Measurements from ENCODE around the gene SLC12A8. TPM values are rescaled to one million over a fixed set of nuclear protein-coding genes. Genes with fewer than 3 reads are reported as not detected.

Gene SLC12A8
- polyA plus RNA-seq, 3 donors, result 4.7 to 8.3 (median 5.6) TPM

DNA sequence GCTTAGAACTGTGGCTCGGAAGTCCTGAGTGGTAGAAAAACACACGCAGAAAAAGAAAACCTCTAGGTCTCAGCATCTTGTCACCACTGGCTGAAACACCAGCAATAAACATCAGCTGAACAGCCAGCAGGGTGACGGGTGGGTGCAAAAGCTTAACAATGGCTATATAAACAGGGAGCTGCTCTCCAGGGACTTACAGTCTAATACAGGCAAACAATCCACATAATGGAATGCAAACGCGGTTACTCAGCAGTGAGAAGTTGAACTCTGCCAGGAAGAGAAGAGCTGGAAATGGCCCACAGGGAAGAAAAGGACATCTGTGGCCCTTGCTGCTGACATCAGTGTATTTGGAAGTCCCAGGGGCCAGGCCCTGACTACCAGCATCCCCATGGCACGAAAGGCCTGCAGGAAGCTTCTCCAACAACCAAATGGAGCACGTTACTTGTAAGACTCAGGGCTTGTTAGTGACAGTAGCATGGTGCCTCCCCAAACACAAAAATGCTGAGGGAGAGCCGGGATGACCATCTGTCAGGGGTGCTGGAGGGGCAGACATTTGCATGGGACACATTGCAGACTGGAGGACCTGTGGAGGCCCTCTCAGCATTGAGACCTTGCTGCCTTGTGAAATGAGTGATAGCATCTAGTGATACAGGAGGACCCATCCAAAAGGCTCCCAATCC is 159.8 kb downstream of the SLC12A8 start:
- no peak for DNase-seq (ENCODE audit: extremely low read depth in 1 of 11, low read depth in 9 of 11, low spot score in 4 of 11)

GRCh38 chr3:125051715-125052581 is 160.6 kb downstream of the SLC12A8 start:
- peak in 1 of 11 donors; percentile 30 for DNase-seq (ENCODE audit: extremely low read depth in 1 of 11, low read depth in 9 of 11, low spot score in 4 of 11)

DNA sequence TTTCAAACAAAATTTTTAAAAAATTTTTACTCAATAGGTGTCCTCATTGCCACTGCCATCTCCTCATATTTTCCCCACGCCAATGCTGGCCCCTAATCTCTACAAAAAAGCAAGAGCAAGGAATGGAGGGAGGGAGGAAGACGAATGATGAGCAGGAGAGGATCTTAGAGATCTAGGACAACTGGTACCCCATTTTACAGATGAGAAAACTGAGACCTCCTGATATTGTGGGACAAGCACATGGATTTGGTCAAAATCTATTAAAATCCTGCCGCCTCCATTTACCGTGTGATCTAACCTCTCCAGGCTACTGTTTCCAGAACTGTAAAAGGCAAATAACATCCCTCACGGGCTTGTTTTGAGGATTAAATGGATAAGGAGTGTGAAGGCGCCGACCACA is 161.3 kb downstream of the SLC12A8 start:
- no peak for DNase-seq (ENCODE audit: extremely low read depth in 1 of 11, low read depth in 9 of 11, low spot score in 4 of 11)

GRCh38 chr3:125050488-125051090 is 162.0 kb downstream of the SLC12A8 start:
- DNase-seq (ENCODE audit: extremely low read depth in 1 of 11, low read depth in 9 of 11, low spot score in 4 of 11), result no peak

- DNase-seq (ENCODE audit: extremely low read depth in 1 of 11, low read depth in 9 of 11, low spot score in 4 of 11), result no peak
These were observed 164.3 kb downstream of the SLC12A8 start for GRCh38 chr3:125048282-125048681.

DNA sequence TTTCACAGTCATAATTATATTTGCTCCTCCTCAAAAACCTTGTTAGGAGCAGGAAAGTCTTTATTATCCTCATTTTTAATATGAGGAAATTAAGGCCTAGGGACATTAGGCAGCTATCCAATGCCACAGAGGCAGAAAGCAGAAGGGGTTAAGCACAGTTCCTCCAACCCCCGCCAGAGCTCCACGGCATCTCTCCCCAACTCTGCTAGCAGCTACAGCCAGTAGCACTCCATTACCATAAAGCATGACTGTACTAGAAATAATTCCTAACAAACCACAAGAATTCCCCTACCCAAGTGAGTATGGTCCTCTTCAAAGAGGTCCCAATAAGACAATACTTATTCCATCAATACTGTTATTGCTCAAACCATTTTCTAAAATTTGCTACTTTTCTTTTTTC is 166.6 kb downstream of the SLC12A8 start:
- no peak for DNase-seq (ENCODE audit: extremely low read depth in 1 of 11, low read depth in 9 of 11, low spot score in 4 of 11)

GRCh38 chr3:125045194-125045593 is 167.4 kb downstream of the SLC12A8 start:
- no peak for DNase-seq (ENCODE audit: extremely low read depth in 1 of 11, low read depth in 9 of 11, low spot score in 4 of 11)

GRCh38 chr3:125043599-125044151 is 168.9 kb downstream of the SLC12A8 start:
- DNase-seq (ENCODE audit: extremely low read depth in 1 of 11, low read depth in 9 of 11, low spot score in 4 of 11), result no peak

DNA sequence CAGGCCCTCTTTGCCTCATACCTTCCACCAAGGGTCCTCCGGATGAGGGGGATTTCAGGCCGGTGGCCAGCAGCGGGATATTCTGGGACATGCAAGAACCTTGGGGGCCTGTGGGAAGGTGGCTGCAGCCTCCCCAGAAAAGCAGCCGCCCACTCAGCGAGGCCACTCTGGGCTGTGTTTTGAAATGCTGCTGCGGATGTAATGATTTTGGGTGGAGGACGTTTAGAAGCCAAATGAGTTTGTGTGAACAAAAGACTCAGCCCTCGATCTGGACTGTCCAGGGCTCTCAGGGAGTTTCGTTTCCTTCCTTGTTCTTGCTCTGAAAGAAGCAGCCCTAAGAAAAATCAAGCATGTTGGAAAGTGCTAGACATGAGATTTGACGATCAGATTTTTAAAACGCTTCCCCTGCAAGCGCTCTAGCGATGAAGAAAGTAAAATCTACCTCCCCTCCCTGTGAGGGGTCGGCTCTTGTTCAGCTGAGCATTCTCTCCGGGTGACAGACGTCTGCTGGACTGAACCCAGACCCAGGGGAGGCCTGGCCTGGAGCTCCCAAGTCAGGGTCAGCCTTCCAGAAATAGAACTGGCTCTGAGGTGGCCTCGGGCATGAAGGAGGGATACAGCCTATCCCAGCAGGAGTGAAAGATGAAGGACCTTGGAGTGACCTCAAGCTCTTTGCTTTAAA is 169.7 kb downstream of the SLC12A8 start:
- no peak for DNase-seq (ENCODE audit: extremely low read depth in 1 of 11, low read depth in 9 of 11, low spot score in 4 of 11)

GRCh38 chr3:125039131-125040100 is 173.1 kb downstream of the SLC12A8 start:
- no peak for DNase-seq (ENCODE audit: extremely low read depth in 1 of 11, low read depth in 9 of 11, low spot score in 4 of 11)

DNA sequence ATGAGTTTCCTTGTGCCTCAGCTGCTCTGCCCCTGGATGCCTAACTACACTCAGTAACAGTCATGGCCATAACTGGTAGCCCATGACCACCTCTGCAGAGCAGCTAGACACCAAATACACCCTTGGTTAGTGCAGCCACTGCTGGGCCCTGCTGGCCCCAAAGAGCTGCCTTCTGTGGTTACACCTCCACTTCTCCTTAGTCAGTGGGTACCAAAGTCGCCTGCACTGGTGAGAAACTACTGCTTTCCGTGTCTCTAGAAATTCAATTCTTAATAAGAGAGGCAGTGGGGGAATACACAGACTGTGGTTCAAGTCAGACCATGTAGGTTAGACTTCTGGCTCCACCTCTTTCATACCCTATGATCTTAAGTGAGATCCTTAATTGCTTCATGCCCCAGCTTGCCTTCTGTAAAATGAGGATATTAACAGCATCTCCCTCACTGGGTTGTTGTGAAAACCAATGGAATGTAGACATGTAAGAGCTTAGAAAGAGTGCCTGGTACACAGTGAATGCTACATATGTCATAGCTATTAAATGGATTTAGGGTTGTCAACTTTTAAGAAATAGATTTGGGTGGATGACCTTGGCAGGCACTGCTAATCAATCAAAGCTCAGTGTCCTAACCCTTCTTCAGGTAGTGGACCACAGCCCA is 174.9 kb downstream of the SLC12A8 start:
- no peak for DNase-seq (ENCODE audit: extremely low read depth in 1 of 11, low read depth in 9 of 11, low spot score in 4 of 11)

GRCh38 chr3:125035217-125035616 is 177.3 kb downstream of the SLC12A8 start:
- no peak for DNase-seq (ENCODE audit: extremely low read depth in 1 of 11, low read depth in 9 of 11, low spot score in 4 of 11)

- no peak for DNase-seq (ENCODE audit: extremely low read depth in 1 of 11, low read depth in 9 of 11, low spot score in 4 of 11)
These were observed 178.9 kb downstream of the SLC12A8 start for GRCh38 chr3:125033616-125034015.

GRCh38 chr3:125033135-125033534 is 179.4 kb downstream of the SLC12A8 start:
- DNase-seq (ENCODE audit: extremely low read depth in 1 of 11, low read depth in 9 of 11, low spot score in 4 of 11), result no peak

DNA sequence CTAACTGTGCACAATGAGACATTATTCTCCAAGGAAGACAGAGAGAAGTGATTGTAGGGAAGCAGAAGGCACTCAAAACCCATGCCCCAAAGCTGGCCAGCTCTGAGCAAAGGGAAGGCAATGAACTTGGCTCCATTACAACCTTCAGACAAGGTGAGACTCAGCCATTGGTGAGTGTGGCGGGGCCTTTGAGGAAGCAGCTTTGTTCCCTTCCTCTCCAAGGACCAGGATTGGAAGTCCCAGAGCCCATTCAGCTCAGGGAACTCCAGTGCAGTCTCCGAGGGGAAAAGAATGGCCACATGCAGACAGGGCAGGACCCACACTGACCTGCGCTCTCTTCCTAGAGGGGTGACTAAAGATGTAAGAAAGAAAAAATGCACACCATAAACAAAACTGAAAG is 179.9 kb downstream of the SLC12A8 start:
- DNase-seq (ENCODE audit: extremely low read depth in 1 of 11, low read depth in 9 of 11, low spot score in 4 of 11), result no peak

All from renal cortex interstitium (tissue), 11 donors.